HL-60 (cell line): ENCODE data around the gene CHST11.

Experiments
- DNase-seq, 2 experiments: peaks; one replicate each; pipeline ENCODE4 v3.0.0-alpha.2; 2010 to 2020; ENCODE audit warnings: low read depth in 1 of 2, low spot score in 1 of 2
- H3K27ac ChIP-seq: fragments of 250-450 bp; sonication (Bioruptor Pico); replicated peaks from 2 replicates; pipeline ENCODE4 v1.5.1; 2020; ENCODE audit warnings: mild to moderate bottlenecking, moderate library complexity
- H3K27me3 ChIP-seq: fragments of 250-450 bp; sonication (Bioruptor Pico); 2 replicates; pipeline ENCODE4 v1.5.1; 2021; ENCODE audit warnings: mild to moderate bottlenecking, moderate library complexity; ENCODE audit not compliant: insufficient read depth, poor library complexity, severe bottlenecking
- H3K4me3 ChIP-seq: replicated peaks from 2 replicates; pipeline ENCODE4 v1.5.1; 2011; ENCODE audit warnings: mild to moderate bottlenecking, control low read depth, low read length; ENCODE audit not compliant: insufficient read depth
- CTCF ChIP-seq: IDR thresholded peaks from one replicate; pipeline ENCODE4 v1.5.1; 2011; ENCODE audit warnings: low read length, control low read depth, inconsistent platforms; ENCODE audit not compliant: insufficient read depth
- GABPA ChIP-seq: IDR thresholded peaks from 2 replicates; pipeline ENCODE4 v1.6.1; 2012; ENCODE audit warnings: low read depth
- POLR2AphosphoS5 ChIP-seq: IDR thresholded peaks from 2 replicates; pipeline ENCODE4 v1.6.1; 2012; ENCODE audit warnings: low read depth
- REST ChIP-seq: IDR thresholded peaks from 2 replicates; pipeline ENCODE4 v1.6.1; 2012; ENCODE audit warnings: low read depth; ENCODE audit not compliant: insufficient replicate concordance
- SPI1 ChIP-seq: IDR thresholded peaks from 2 replicates; pipeline ENCODE4 v1.6.1; 2012; ENCODE audit warnings: low read depth, mild to moderate bottlenecking, borderline replicate concordance

CHST11 gene

DNA sequence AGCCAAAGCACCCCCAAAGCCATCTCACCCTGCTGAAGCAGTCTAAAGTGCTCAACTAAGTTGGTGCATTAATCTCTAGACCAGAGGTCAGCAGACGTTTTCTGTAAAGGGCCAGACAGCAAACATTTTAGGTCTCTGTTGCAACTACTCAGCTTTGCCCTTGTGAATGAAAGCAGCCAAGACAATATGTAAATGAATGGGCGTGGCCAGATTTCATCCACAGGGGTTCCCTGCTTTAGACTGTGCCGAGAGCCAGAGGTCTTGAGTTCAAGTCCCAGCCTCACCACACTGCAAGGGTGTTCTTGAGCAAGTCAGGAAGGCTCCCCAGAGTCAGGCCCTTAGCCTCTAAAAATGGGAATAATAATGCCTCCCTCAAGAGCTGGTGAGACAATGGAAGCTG, 166.2 kb downstream of the CHST11 start:
- no peak overlapping the region for H3K4me3 ChIP-seq
- no peaks in the 10 kb centered on the region for H3K27me3 ChIP-seq
- no peak overlapping the region for H3K27ac ChIP-seq
- DNase-seq = no peak
- TF ChIP-seq GABPA (no peak), REST (no peak), CTCF (no peak), SPI1 (no peak), POLR2AphosphoS5 (no peak)

DNA sequence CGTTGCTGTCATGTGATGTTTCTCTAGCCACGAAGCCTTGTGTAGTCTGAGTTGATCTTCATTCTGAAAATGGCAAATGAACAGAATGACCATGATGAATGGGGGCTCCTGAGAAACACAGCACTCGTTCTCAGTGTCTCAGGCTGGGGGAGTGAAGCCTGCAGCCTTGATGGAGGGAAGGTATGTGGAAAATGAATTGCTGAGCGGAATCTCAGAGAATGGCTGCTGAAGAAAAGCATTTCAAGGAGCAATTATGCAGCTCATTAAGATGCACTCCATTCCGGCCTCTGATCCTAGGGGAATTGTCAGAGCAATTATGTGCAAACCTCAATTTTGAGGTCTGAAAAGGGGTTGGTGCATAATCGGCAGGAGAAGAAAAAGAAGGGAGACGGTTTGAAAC, 167.1 kb downstream of the CHST11 start:
- Histone ChIP-seq H3K27me3 (no peaks in the 10 kb centered on the region), H3K4me3 (no peak overlapping the region), H3K27ac (no peak overlapping the region)
- DNase-seq = no peak
- TF ChIP-seq REST (no peak), GABPA (no peak), CTCF (no peak), POLR2AphosphoS5 (no peak), SPI1 (no peak)

- Histone ChIP-seq H3K4me3 (no peak overlapping the region), H3K27me3 (no peaks in the 10 kb centered on the region), H3K27ac (no peak overlapping the region)
- TF ChIP-seq CTCF (no peak), GABPA (no peak), POLR2AphosphoS5 (no peak), SPI1 (no peak), REST (no peak)
- DNase-seq = no peak
Observed at GRCh38 chr12:104624529-104624928, 167.8 kb downstream of the CHST11 start.
